ENCODE measurements around the gene EXD3.

EXD3 gene

GRCh38 chr9:137373611-137373980 lies 49.4 kb downstream of the EXD3 start:
- TF ChIP-seq POLR2AphosphoS5 (IDR thresholded peaks at IDR 0.05; ENCODE audit: low read depth) (no peak), CTCF (IDR thresholded peaks at IDR 0.05; ENCODE audit: insufficient read depth, low read length) (no peak), SPI1 (IDR thresholded peaks at IDR 0.05; ENCODE audit: borderline replicate concordance, low read depth) (no peak), REST (IDR thresholded peaks at IDR 0.05; ENCODE audit: insufficient replicate concordance, low read depth) (no peak), GABPA (IDR thresholded peaks at IDR 0.05; ENCODE audit: low read depth) (no peak)
- Histone ChIP-seq H3K27me3 (ENCODE audit: insufficient read depth, poor library complexity, severe bottlenecking) (no peaks in the 10 kb centered on the region), H3K4me3 (replicated peaks; ENCODE audit: insufficient read depth, low read length) (no peak overlapping the region), H3K27ac (replicated peaks) (no peak overlapping the region)
- DNase-seq (ENCODE audit: low read depth in 1 of 2, low spot score in 1 of 2), result no peak

GRCh38 chr9:137372693-137373610 lies 50.0 kb downstream of the EXD3 start:
- Histone ChIP-seq H3K27ac (replicated peaks) (no peak overlapping the region), H3K27me3 (ENCODE audit: insufficient read depth, poor library complexity, severe bottlenecking) (no peaks in the 10 kb centered on the region), H3K4me3 (replicated peaks; ENCODE audit: insufficient read depth, low read length) (no peak overlapping the region)
- no peak for TF ChIP-seq SPI1 (IDR thresholded peaks at IDR 0.05; ENCODE audit: borderline replicate concordance, low read depth)
- no peak for TF ChIP-seq GABPA (IDR thresholded peaks at IDR 0.05; ENCODE audit: low read depth)
- no peak for TF ChIP-seq POLR2AphosphoS5 (IDR thresholded peaks at IDR 0.05; ENCODE audit: low read depth)
- TF ChIP-seq CTCF (IDR thresholded peaks at IDR 0.05; ENCODE audit: insufficient read depth, low read length), result no peak
- TF ChIP-seq REST (IDR thresholded peaks at IDR 0.05; ENCODE audit: insufficient replicate concordance, low read depth), result no peak
- no peak for DNase-seq (ENCODE audit: low read depth in 1 of 2, low spot score in 1 of 2)

- Histone ChIP-seq H3K27ac (replicated peaks) (no peak overlapping the region), H3K27me3 (ENCODE audit: insufficient read depth, poor library complexity, severe bottlenecking) (no peaks in the 10 kb centered on the region), H3K4me3 (replicated peaks; ENCODE audit: insufficient read depth, low read length) (no peak overlapping the region)
- DNase-seq (ENCODE audit: low read depth in 1 of 2, low spot score in 1 of 2), result no peak
- TF ChIP-seq REST (IDR thresholded peaks at IDR 0.05; ENCODE audit: insufficient replicate concordance, low read depth), result no peak
- no peak for TF ChIP-seq GABPA (IDR thresholded peaks at IDR 0.05; ENCODE audit: low read depth)
- TF ChIP-seq SPI1 (IDR thresholded peaks at IDR 0.05; ENCODE audit: borderline replicate concordance, low read depth), result no peak
- no peak for TF ChIP-seq CTCF (IDR thresholded peaks at IDR 0.05; ENCODE audit: insufficient read depth, low read length)
- TF ChIP-seq POLR2AphosphoS5 (IDR thresholded peaks at IDR 0.05; ENCODE audit: low read depth), result no peak
These were observed 50.9 kb downstream of the EXD3 start for GRCh38 chr9:137371946-137372651.

Data from HL-60 (cell line).